Fibroblast of gingiva (primary cell): Measurements from ENCODE around the gene APBB2.
"Not testable (repeated sequence)": the region's sequence is repeated elsewhere in the genome, so short reads cannot be mapped to it uniquely, and the experiment has no call there.

Experiments
- DNase-seq: peaks from one replicate; pipeline ENCODE4 v3.0.0-alpha.2; 2011; ENCODE audit warnings: low read depth

Gene APBB2

GRCh38 chr4:41157009-41157408 lies 57.3 kb downstream of the APBB2 start:
- no peak for DNase-seq

- no peak for DNase-seq
These were observed 57.8 kb downstream of the APBB2 start for GRCh38 chr4:41156574-41156973.

GRCh38 chr4:41155194-41155830 lies 59.0 kb downstream of the APBB2 start:
- peak; percentile 50 for DNase-seq

- peak; percentile 46 for DNase-seq
These were observed 59.5 kb downstream of the APBB2 start for GRCh38 chr4:41154814-41155177.

- no peak for DNase-seq
These were observed 60.1 kb downstream of the APBB2 start for GRCh38 chr4:41154010-41154813.

- DNase-seq = no peak
These were observed 63.9 kb downstream of the APBB2 start for GRCh38 chr4:41150401-41150800.

- DNase-seq = not testable (repeated sequence)
These were observed 64.8 kb downstream of the APBB2 start for GRCh38 chr4:41149568-41149967.

GRCh38 chr4:41148931-41149330 lies 65.4 kb downstream of the APBB2 start:
- DNase-seq = no peak

- DNase-seq = no peak
These were observed 66.0 kb downstream of the APBB2 start for GRCh38 chr4:41148292-41148691.

- not testable (repeated sequence) for DNase-seq
These were observed 66.8 kb downstream of the APBB2 start for GRCh38 chr4:41147570-41147969.

- DNase-seq = peak; percentile 82
These were observed 67.4 kb downstream of the APBB2 start for GRCh38 chr4:41146716-41147506.

GRCh38 chr4:41146196-41146595 lies 68.1 kb downstream of the APBB2 start:
- no peak for DNase-seq

- peak; percentile 54 for DNase-seq
These were observed 68.7 kb downstream of the APBB2 start for GRCh38 chr4:41145571-41146078.

- DNase-seq = no peak
These were observed 69.5 kb downstream of the APBB2 start for GRCh38 chr4:41144812-41145211.

GRCh38 chr4:41144040-41144379 lies 70.3 kb downstream of the APBB2 start:
- DNase-seq = no peak

GRCh38 chr4:41143311-41144039 lies 70.9 kb downstream of the APBB2 start:
- peak; percentile 96 for DNase-seq

GRCh38 chr4:41142376-41143310 lies 71.7 kb downstream of the APBB2 start:
- DNase-seq = peak; percentile 87

- peak; percentile 68 for DNase-seq
These were observed 72.4 kb downstream of the APBB2 start for GRCh38 chr4:41141900-41142299.

- DNase-seq = no peak
These were observed 73.9 kb downstream of the APBB2 start for GRCh38 chr4:41140410-41140809.

GRCh38 chr4:41137879-41138278 lies 76.5 kb downstream of the APBB2 start:
- DNase-seq = no peak

- DNase-seq = no peak
These were observed 77.9 kb downstream of the APBB2 start for GRCh38 chr4:41136456-41136855.
